GM10248 (cell line): ENCODE results near the gene NTNG2.

Experiments
- CTCF ChIA-PET: fragments of 300-600 bp; sonication (Branson Sonifier 250); formaldehyde crosslinking; extraction: SDS; loops from one replicate; lab custom pipeline; 2021; ENCODE audit warnings: antibody characterized with exemption; lab: Yijun Ruan, JAX
- POLR2A ChIA-PET: fragments of 350-650 bp; sonication (Branson Sonifier 250); formaldehyde crosslinking; extraction: SDS; loops from one replicate; lab custom pipeline; 2020; ENCODE audit warnings: antibody characterized with exemption; lab: Yijun Ruan, JAX
- DNase-seq: peaks from one replicate; pipeline ENCODE4 v3.0.0; 2012; ENCODE audit errors: extremely low spot score
- CTCF ChIP-seq: IDR thresholded peaks from 2 replicates; pipeline ENCODE4 v1.5.1; 2012; ENCODE audit warnings: mild to moderate bottlenecking, low read depth; ENCODE audit errors: extremely low read depth, missing control alignments, control extremely low read depth

Gene NTNG2

GRCh38 chr9:132172185-132172584 is 10.3 kb downstream of the NTNG2 start:
- ChIA-PET POLR2A (no interaction called here), CTCF (interaction anchor here (1.2 to 6.2 kb wide), 5 partner anchors 12 to 81 kb away, joined by 6 to 27 read pairs (median 10); no protein-coding TSS in a partner anchor)
- no peak for DNase-seq
- TF ChIP-seq CTCF = no peak

GRCh38 chr9:132175431-132175830 is 13.6 kb downstream of the NTNG2 start:
- TF ChIP-seq CTCF = no peak
- POLR2A ChIA-PET = no interaction called here
- CTCF ChIA-PET = no interaction called here
- no peak for DNase-seq

- DNase-seq = no peak
- TF ChIP-seq CTCF = no peak
- CTCF ChIA-PET = interaction anchor here (1.5 to 1.6 kb wide), 2 partner anchors 8 to 60 kb away, joined by 4 to 5 read pairs; no protein-coding TSS in a partner anchor
- POLR2A ChIA-PET = no interaction called here
Observed at GRCh38 chr9:132176338-132176737, 14.5 kb downstream of the NTNG2 start.

GRCh38 chr9:132181796-132182313 is 20.0 kb downstream of the NTNG2 start:
- no peak for TF ChIP-seq CTCF
- ChIA-PET POLR2A (no interaction called here), CTCF (interaction anchor here (2.4 to 5.6 kb wide), 2 partner anchors 13 to 55 kb away, joined by 6 to 37 read pairs; no protein-coding TSS in a partner anchor)
- DNase-seq = no peak

GRCh38 chr9:132182314-132183091 is 20.6 kb downstream of the NTNG2 start:
- CTCF ChIA-PET = interaction anchor here (2.2 to 5.6 kb wide), 2 partner anchors 10 to 14 kb away, joined by 6 to 37 read pairs; no protein-coding TSS in a partner anchor
- no peak for TF ChIP-seq CTCF
- POLR2A ChIA-PET = no interaction called here
- no peak for DNase-seq

- DNase-seq = no peak
- ChIA-PET POLR2A (no interaction called here), CTCF (interaction anchor here (2.2 to 5.6 kb wide), 2 partner anchors 11 to 14 kb away, joined by 6 to 37 read pairs; no protein-coding TSS in a partner anchor)
- no peak for TF ChIP-seq CTCF
Observed at GRCh38 chr9:132183134-132183533, 21.3 kb downstream of the NTNG2 start.
